GM12801 (cell line): ENCODE measurements around the gene JAML.

Experiments used
- TF ChIP-seq, protein P1 (sequence below): IDR thresholded peaks from one replicate; pipeline ENCODE4 v1.5.1; 2011; ENCODE audit warnings: control low read depth; ENCODE audit not compliant: insufficient read length; ENCODE audit errors: extremely low read depth

The JAML gene

DNA sequence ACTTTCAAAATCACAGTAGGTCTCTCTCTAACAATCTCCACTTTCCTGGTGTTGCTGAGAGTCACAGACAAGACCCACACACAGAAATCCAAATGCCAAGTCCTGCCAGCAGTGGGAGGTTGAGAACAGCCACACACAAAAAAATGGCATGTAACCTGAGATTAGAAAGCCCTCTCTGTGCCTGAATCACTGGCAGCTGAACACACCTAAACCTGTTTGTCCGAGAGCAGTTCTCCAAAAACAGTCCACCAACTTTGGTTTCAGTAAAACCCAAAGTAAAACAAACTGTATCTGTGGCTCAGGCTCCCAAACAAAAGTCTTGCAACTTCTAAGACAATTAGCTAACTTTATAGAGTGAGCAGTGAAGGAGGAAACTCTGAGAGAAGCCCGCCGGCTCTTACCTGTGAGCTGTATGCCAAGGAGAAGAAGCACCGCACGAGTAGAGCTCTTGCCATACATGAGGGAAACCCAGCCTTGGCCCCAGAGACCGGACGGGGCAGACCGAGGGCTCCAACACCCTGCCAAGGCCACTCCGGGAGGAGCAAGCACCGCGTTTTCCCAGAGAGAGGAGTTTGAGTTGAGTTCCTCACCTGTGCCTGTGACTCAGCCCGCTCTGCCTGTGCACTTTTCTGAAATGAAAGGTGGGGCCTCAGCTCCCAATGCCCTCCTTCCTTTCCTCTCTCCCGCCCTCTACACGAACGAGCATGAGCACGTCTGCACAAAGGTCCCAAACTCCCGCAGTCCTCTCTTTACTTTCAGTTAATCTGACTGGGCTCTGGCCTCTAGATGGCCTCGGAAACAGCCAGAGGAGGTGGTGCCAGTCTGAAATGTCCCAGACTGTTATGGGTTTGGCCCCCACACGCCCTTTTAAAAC is 39.1 kb upstream of the JAML start, which contains the start of gene MPZL2:
Gene MPZL2 (minus strand): TSS at position 603 of the 874 bp plus-strand sequence. CDS start 144 bp downstream, at position 459.
- TF ChIP-seq, protein P1, sequence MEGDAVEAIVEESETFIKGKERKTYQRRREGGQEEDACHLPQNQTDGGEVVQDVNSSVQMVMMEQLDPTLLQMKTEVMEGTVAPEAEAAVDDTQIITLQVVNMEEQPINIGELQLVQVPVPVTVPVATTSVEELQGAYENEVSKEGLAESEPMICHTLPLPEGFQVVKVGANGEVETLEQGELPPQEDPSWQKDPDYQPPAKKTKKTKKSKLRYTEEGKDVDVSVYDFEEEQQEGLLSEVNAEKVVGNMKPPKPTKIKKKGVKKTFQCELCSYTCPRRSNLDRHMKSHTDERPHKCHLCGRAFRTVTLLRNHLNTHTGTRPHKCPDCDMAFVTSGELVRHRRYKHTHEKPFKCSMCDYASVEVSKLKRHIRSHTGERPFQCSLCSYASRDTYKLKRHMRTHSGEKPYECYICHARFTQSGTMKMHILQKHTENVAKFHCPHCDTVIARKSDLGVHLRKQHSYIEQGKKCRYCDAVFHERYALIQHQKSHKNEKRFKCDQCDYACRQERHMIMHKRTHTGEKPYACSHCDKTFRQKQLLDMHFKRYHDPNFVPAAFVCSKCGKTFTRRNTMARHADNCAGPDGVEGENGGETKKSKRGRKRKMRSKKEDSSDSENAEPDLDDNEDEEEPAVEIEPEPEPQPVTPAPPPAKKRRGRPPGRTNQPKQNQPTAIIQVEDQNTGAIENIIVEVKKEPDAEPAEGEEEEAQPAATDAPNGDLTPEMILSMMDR, result no peak

DNA sequence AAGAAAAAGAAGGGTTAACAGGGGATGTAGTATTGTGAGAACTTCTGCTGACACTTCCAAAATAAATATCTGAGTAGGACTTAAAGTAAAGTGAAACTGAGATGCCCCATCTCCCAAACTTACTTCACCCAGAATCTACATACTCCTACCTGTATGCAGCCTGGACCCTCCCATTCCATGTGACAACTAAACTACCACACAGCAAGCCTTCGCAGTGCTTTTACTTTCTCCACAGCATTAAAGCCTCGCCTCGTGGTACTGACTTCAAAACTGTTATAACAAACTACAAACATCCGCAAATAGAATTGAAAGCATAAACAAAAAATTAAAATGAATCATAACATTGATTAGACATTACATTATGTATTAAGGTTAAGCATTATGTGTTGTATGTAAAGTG is 38.3 kb upstream of the JAML start:
- TF ChIP-seq, protein P1, result no peak

DNA sequence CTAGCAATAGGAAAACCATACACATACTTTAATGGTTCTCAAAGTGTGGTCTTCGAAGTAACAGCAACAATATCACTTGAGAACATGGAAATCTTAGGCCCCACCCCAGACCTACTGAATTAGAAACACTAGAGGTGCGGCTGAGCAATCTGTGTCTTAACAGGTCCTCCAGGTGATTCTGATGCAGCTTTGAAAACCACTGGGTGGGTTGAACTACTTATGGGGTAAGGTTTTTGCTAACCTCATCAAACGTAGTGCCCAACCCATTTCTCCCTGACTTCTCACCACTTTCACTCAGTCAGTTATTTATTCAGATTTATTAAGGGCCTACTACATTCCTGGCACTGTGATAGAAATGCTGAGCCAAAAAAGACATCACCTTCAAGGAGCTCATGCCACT is 35.5 kb upstream of the JAML start:
- TF ChIP-seq, protein P1, result no peak

DNA sequence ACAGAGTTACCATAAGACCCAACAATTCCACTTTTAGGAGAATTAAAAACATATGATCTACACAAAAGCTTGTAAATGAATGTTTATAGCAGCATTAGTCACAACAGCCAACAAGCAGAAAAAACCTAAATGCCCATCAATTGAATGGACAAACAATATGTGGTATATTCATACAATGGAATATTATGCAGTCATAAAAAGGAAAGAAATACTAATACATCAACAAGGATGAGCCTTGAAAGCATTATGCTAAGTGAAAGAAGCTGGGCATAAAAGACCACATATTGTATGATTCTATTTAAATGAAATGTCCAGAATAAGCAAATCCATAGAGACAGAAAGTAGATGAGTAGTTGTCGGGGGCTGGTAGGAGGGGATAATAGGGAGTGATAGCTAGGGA is 34.3 kb upstream of the JAML start:
- TF ChIP-seq, protein P1, result no peak

DNA sequence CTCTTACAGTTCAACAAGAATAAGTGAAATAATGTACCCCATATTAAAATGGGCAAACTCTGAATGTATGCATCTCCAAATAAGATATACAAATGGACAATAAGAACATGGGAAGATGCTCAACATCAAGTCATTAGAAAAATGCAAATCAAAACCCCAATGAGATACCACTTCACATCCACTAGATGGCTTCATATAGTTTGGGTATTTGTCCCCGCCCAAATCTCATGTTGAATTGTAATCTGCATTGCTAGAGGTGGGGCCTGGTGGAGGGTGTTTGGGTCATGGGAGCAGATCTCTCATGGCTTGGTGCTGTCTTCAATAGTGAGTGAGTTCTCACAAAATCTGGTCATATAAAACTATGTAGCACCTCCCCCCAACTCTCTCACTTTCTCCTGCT is 33.6 kb upstream of the JAML start:
- TF ChIP-seq, protein P1, result no peak

DNA sequence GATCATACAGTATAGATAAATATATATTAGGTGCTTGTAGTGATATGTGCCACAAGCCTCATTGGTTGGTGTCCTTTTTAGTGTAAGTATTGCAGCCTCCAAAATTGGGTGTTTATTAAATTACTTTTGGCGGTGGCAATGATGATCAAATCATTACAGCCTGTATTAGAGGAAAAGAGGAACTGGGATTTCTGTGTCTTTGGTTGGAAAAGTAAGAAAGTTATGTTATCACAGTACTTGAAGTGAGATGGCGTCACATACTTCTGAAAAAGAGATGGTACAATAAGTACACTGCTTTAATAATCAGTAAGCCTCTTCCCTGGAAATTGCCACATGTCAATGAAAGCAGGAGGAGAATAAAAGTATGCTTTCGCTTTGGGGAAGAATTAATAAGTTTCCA is 27.9 kb upstream of the JAML start:
- TF ChIP-seq, protein P1, result no peak

DNA sequence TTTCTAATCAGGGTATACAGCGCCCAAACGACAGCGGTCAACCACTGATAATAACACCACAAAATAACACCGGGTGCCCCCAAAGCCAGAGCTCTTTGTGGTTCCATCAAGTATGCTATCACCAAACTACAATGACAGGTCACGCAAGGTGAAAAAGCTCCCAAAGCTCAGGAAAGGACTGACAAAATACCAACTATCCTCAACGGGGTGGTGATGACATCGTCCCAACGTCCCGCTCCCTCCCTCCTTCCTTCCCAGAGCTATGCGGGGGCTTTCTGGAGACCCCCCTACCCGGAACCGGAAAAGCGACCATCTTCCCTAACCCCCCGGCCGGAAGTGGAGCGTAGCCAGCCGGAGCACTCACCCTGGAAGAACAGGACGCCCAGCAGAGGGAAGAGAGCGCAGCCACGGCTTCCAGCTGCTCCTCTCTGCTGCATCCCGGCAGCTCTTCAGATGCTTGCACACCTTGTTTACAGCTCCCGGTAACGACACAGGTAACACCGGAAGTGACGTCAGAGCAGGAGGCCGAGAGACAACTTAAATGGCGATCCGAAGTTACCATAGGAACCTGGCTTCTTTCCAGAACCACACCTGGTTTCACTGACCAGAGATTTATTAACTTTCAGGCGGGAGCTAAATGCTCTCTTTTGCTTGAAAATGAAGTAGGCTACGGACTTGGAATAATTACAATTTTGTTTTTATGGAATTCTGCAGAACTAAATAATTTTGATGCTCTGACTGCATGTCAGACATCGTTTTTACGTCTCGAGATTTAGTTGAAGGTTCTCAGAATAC is 27.2 kb upstream of the JAML start, which contains the start of gene MPZL3:
Gene MPZL3 (minus strand): TSS at position 508 of the 795 bp plus-strand sequence. CDS start 71 bp downstream, at position 437.
- TF ChIP-seq, protein P1, result no peak
